ENCODE measurements around the gene CST7.

The CST7 gene

DNA sequence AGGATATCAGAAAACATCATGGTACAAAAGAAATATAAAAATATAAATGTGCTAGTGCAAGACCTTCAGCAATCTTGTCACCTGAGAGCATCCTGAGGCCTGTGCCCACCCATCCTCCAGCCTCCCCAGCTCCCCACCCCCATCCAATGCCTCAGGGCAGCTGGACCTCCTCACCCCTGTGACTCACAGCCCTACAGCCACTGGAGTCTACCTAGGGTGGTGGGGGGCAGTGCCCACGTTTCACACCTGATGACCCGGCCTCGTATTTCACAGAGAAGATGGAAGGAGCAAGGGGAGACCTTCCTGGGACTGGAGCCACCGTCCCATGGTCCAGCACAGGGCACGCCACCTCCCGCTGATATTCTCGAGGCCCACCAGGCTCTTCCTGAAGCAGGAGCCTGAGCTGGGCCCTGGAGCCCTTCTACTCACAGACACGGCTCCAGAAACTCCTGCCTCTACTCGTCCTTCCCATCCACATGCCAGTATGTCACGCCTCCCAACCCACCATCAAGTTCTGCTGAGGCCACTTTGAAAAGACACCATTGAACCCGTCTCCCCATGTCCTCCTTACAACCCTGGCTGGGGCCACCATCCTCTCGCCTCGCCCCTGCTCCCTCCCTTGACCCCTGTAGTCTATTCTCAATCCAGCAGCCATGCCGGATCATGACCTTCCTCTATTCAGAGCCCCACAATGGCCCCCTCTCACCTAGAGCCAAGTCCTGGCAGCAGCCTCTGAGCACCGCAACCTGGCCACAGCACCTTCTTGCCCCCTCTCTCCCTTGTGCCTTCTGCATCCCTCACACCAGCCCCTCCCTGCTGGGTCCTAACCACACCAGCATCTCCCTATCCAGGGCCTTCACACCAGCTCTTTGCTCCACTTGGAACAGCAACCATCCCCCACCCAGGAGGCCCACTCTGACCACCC, 30.2 kb downstream of the CST7 start:
- TF ChIP-seq CTCF (IDR thresholded peaks at IDR 0.05; ENCODE audit: low read depth, low read length, missing control alignments): no peak
- no peak for DNase-seq (ENCODE audit: low read depth)
- H3K4me3 ChIP-seq (ENCODE audit: low read depth, low read length): no peak overlapping the region
- in situ Hi-C loops (cut with HindIII; ENCODE audit: low sequenced_read_pairs): loop anchor here (25.0 kb wide), 1 partner anchor 183 kb away; no protein-coding TSS in a partner anchor

DNA sequence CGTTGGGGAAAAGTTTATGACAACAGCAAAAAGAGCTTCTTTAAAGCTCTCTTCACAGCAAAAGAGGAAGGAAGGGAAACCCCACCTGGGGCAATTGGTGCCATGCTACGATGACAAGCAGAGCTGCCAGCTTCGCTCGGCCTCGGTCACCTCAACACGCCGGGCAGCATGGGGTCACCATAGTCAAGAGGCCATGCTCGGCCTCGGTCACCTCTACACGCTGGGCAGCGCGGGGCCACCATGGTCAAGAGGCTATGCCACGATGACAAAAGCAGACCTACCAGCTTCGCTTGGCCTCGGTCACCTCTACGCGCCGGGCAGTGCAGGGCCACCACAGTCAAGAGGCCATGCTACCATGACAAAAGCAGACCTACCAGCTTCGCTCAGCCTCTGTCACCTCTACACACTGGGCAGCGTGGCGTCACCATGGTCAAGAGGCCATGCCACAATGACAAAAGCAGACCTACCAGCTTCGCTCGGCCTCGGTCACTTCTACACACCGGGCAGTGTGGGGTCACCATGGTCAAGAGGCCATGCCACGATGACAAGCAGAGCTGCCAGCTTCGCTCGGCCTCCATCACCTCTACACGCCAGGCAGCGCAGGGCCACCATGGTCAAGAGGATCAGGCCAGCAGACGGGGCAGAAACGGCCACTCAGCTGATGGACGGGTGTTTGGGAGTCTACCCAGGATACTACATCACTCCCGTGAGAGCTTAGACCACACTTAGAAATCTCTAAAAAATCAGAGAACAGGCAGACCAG, 31.4 kb downstream of the CST7 start:
- no peak overlapping the region for H3K4me3 ChIP-seq (ENCODE audit: low read depth, low read length)
- DNase-seq (ENCODE audit: low read depth): no peak
- TF ChIP-seq CTCF (IDR thresholded peaks at IDR 0.05; ENCODE audit: low read depth, low read length, missing control alignments): no peak
- in situ Hi-C loops (cut with HindIII; ENCODE audit: low sequenced_read_pairs): loop anchor here (10.0 to 25.0 kb wide), 2 partner anchors 182 to 1046 kb away; no protein-coding TSS in a partner anchor

GRCh38 chr20:24981282-24981681, 32.2 kb downstream of the CST7 start:
- H3K4me3 ChIP-seq (ENCODE audit: low read depth, low read length): no peak overlapping the region
- TF ChIP-seq CTCF (IDR thresholded peaks at IDR 0.05; ENCODE audit: low read depth, low read length, missing control alignments): no peak
- in situ Hi-C loops (cut with HindIII; ENCODE audit: low sequenced_read_pairs): loop anchor here (10.0 to 25.0 kb wide), 2 partner anchors 181 to 1046 kb away; no protein-coding TSS in a partner anchor
- no peak for DNase-seq (ENCODE audit: low read depth)

- H3K4me3 ChIP-seq (ENCODE audit: low read depth, low read length): no peak overlapping the region
- no peak for DNase-seq (ENCODE audit: low read depth)
- TF ChIP-seq CTCF (IDR thresholded peaks at IDR 0.05; ENCODE audit: low read depth, low read length, missing control alignments): no peak
- in situ Hi-C loops (cut with HindIII; ENCODE audit: low sequenced_read_pairs): loop anchor here (10.0 to 25.0 kb wide), 2 partner anchors 181 to 1047 kb away; no protein-coding TSS in a partner anchor
Measured at GRCh38 chr20:24981790-24982189, 32.7 kb downstream of the CST7 start.

- no peak overlapping the region for H3K4me3 ChIP-seq (ENCODE audit: low read depth, low read length)
- in situ Hi-C loops (cut with HindIII; ENCODE audit: low sequenced_read_pairs): loop anchor here (10.0 to 25.0 kb wide), 2 partner anchors 178 to 1049 kb away; no protein-coding TSS in a partner anchor
Measured at GRCh38 chr20:24983896-24984295, 34.8 kb downstream of the CST7 start.

More at GRCh38 chr20:24983896-24984295, 34.8 kb downstream of the CST7 start:
- TF ChIP-seq CTCF (IDR thresholded peaks at IDR 0.05; ENCODE audit: low read depth, low read length, missing control alignments): no peak
- DNase-seq (ENCODE audit: low read depth): no peak

All from astrocyte of the cerebellum (primary cell).